ENCODE data around the gene RTN4RL1. TPM values are rescaled to one million over a fixed set of nuclear protein-coding genes. Genes with fewer than 3 reads are reported as not detected.

The RTN4RL1 gene
- total and polyA plus RNA-seq, 2 of the 13 experiments (the other 11 are each of a cell fraction or from before 2014, with no cell fraction given) = 0.01 TPM; not detected in 1

DNA sequence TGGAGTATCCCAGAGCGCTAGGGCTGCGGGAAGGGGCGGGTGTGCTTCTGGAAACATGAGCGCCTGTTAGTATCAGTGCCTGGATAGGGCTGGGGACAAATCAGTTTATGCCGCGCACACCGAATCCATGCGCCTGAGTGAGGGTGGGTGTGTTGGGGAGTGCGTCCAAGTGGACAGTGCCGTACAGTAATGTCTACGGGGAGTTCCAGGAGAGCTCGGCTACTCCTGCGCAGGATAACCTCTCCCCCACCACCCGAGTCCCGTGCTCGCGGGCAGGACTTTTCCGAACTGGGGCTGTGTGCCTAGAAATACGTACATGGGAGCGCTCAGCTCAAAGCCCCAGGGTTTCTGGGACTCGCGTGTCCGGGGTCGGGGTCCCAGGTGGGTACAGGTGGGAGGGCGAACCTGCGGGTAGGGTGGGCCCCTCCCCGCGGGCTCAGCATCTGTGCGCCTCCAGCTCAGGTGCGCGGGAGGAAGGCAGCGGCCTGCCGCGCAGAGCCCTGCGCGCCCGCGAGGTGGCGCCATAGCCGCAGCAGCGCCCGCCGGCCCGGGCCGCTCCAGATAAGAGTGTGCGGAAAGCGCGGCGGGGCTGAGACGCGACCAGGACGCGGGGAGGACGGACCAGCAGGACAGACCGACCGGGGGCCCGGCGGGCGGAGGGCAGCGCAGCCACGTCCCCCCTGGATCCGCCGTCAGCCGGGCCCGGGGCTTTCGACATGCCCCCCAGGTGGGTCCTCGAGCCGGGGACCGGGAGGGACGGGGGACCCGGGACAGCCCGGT is 29.6 kb upstream of the RTN4RL1 start, which contains the start of gene HIC1 (continued):
- TF ChIP-seq DMTF1 (CRISPR knock-in tag; IDR thresholded peaks at IDR 0.05) (no peak), ZUFSP (CRISPR knock-in tag; IDR thresholded peaks at IDR 0.05; ENCODE audit: borderline replicate concordance) (no peak), ESRRA (CRISPR knock-in tag; IDR thresholded peaks at IDR 0.05; ENCODE audit: low read depth) (no peak), RFX3 (CRISPR knock-in tag; IDR thresholded peaks at IDR 0.05) (no peak), RBFOX2 (IDR thresholded peaks at IDR 0.05; ENCODE audit: low read depth, low read length) (peak; percentile 43; the same call in 1 of the 2 replicates), ATF7 (IDR thresholded peaks at IDR 0.05) (no peak), ATF7 (CRISPR knock-in tag; IDR thresholded peaks at IDR 0.05) (no peak), ETS1 (CRISPR knock-in tag; IDR thresholded peaks at IDR 0.05) (no peak), ATAD3A (CRISPR knock-in tag; IDR thresholded peaks at IDR 0.05) (no peak), TFDP1 (CRISPR knock-in tag; IDR thresholded peaks at IDR 0.05; ENCODE audit: borderline replicate concordance) (peak; percentile 78; the same call in 1 of the 2 replicates), NFATC3 (CRISPR knock-in tag; IDR thresholded peaks at IDR 0.05) (no peak), EHMT2 (IDR thresholded peaks at IDR 0.05; ENCODE audit: borderline replicate concordance, low read depth, low read length) (no peak)
- TF ChIP-seq, protein P1, sequence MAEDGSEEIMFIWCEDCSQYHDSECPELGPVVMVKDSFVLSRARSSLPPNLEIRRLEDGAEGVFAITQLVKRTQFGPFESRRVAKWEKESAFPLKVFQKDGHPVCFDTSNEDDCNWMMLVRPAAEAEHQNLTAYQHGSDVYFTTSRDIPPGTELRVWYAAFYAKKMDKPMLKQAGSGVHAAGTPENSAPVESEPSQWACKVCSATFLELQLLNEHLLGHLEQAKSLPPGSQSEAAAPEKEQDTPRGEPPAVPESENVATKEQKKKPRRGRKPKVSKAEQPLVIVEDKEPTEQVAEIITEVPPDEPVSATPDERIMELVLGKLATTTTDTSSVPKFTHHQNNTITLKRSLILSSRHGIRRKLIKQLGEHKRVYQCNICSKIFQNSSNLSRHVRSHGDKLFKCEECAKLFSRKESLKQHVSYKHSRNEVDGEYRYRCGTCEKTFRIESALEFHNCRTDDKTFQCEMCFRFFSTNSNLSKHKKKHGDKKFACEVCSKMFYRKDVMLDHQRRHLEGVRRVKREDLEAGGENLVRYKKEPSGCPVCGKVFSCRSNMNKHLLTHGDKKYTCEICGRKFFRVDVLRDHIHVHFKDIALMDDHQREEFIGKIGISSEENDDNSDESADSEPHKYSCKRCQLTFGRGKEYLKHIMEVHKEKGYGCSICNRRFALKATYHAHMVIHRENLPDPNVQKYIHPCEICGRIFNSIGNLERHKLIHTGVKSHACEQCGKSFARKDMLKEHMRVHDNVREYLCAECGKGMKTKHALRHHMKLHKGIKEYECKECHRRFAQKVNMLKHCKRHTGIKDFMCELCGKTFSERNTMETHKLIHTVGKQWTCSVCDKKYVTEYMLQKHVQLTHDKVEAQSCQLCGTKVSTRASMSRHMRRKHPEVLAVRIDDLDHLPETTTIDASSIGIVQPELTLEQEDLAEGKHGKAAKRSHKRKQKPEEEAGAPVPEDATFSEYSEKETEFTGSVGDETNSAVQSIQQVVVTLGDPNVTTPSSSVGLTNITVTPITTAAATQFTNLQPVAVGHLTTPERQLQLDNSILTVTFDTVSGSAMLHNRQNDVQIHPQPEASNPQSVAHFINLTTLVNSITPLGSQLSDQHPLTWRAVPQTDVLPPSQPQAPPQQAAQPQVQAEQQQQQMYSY (CRISPR knock-in tag; IDR thresholded peaks at IDR 0.05) = no peak
- TF ChIP-seq, protein P2, sequence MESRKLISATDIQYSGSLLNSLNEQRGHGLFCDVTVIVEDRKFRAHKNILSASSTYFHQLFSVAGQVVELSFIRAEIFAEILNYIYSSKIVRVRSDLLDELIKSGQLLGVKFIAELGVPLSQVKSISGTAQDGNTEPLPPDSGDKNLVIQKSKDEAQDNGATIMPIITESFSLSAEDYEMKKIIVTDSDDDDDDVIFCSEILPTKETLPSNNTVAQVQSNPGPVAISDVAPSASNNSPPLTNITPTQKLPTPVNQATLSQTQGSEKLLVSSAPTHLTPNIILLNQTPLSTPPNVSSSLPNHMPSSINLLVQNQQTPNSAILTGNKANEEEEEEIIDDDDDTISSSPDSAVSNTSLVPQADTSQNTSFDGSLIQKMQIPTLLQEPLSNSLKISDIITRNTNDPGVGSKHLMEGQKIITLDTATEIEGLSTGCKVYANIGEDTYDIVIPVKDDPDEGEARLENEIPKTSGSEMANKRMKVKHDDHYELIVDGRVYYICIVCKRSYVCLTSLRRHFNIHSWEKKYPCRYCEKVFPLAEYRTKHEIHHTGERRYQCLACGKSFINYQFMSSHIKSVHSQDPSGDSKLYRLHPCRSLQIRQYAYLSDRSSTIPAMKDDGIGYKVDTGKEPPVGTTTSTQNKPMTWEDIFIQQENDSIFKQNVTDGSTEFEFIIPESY (CRISPR knock-in tag; IDR thresholded peaks at IDR 0.05) = no peak
- TF ChIP-seq, protein P3, sequence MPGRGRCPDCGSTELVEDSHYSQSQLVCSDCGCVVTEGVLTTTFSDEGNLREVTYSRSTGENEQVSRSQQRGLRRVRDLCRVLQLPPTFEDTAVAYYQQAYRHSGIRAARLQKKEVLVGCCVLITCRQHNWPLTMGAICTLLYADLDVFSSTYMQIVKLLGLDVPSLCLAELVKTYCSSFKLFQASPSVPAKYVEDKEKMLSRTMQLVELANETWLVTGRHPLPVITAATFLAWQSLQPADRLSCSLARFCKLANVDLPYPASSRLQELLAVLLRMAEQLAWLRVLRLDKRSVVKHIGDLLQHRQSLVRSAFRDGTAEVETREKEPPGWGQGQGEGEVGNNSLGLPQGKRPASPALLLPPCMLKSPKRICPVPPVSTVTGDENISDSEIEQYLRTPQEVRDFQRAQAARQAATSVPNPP (CRISPR knock-in tag; IDR thresholded peaks at IDR 0.05) = no peak

All from HepG2 (cell line).